Measurements from ENCODE around the gene BRCC3. TPM values are rescaled to one million over a fixed set of nuclear protein-coding genes. Genes with fewer than 3 reads are reported as not detected.

BRCC3 gene
- total and polyA plus RNA-seq, 2 of the 13 experiments (the other 11 are each of a cell fraction or from before 2014, with no cell fraction given), result 19.8 to 24.3 TPM

GRCh38 chrX:155070975-155071693 is at the start of gene BRCC3, which contains the start of the genes CMC4 and MTCP1 (continued):
- TF ChIP-seq STAT6 (CRISPR knock-in tag; IDR thresholded peaks at IDR 0.05; ENCODE audit: borderline replicate concordance) (no peak), JUNB (CRISPR knock-in tag; IDR thresholded peaks at IDR 0.05; ENCODE audit: borderline replicate concordance) (no peak), ZMYM4 (CRISPR knock-in tag; IDR thresholded peaks at IDR 0.05) (no peak), ZNF614 (CRISPR knock-in tag; IDR thresholded peaks at IDR 0.05; ENCODE audit: borderline replicate concordance) (no peak), MTA1 (CRISPR knock-in tag; IDR thresholded peaks at IDR 0.05; ENCODE audit: borderline replicate concordance) (no peak), PRMT3 (CRISPR knock-in tag; IDR thresholded peaks at IDR 0.05; ENCODE audit: borderline replicate concordance, low read depth) (no peak), ZNF280B (CRISPR knock-in tag; IDR thresholded peaks at IDR 0.05; ENCODE audit: borderline replicate concordance) (peak; percentile 26; the same call in 1 of the 2 replicates), CREBL2 (CRISPR knock-in tag; IDR thresholded peaks at IDR 0.05; ENCODE audit: borderline replicate concordance) (no peak), PATZ1 (CRISPR knock-in tag; IDR thresholded peaks at IDR 0.05) (0 out of 2 replicates have a peak, but pooled peaks have one; percentile 27), AFF4 (CRISPR knock-in tag; IDR thresholded peaks at IDR 0.05) (no peak), ZNF281 (CRISPR knock-in tag; IDR thresholded peaks at IDR 0.05; ENCODE audit: borderline replicate concordance) (no peak), PAWR (CRISPR knock-in tag; IDR thresholded peaks at IDR 0.05; ENCODE audit: borderline replicate concordance) (no peak), AGO2 (optimal IDR thresholded peaks at IDR 0.05; ENCODE audit: low read depth, low read length) (no peak), ZBTB7B (CRISPR knock-in tag; IDR thresholded peaks at IDR 0.05) (no peak)

Measured in HepG2 (cell line).